CD4-positive, alpha-beta T cell treated with Interleukin-6 for 4 hours (primary cell): ENCODE measurements around the gene BMF.
"Not testable (repeated sequence)": the region's sequence is repeated elsewhere in the genome, so short reads cannot be mapped to it uniquely, and the experiment has no call there.

ENCODE experiments used
- DNase-seq: peaks from one replicate; pipeline ENCODE4 v3.0.0-alpha.2; 2020; ENCODE audit warnings: mixed read lengths

The BMF gene

DNA sequence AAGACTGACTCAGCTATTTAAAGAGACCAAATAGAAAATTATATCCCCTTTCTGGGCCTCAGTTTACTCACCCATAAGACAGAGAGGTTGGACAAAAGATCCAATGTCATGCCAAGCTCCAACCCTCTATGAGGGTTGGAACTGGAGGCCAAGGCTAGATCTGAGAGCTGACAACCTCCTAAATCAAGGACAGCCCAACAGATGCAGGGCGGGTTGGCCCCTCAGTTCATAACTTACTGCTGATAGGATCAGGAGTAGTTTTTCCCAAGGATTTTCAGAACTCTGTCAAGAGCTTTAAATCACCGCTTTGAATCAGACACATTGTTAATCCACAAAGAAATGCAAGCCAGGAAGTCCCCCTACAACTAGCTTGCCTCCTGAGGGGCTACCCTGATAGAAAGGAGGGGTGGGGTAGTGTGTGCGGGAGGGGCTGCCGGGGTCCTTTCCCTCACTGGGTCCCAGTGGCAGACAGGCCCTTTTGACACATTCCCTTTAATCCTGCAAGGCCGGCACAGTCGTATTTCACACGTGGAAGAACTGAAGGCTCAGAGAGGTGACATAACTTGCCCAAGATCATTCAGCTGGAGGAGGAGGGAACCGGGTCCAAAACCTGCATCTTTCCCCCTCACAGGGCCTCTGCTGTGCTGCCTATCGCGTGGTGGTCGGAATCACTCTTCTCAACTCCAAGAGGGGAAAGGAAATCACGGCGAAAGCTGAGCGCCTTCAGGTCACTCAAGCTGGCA lies 21.4 kb downstream of the BMF start:
- no peak for DNase-seq

DNA sequence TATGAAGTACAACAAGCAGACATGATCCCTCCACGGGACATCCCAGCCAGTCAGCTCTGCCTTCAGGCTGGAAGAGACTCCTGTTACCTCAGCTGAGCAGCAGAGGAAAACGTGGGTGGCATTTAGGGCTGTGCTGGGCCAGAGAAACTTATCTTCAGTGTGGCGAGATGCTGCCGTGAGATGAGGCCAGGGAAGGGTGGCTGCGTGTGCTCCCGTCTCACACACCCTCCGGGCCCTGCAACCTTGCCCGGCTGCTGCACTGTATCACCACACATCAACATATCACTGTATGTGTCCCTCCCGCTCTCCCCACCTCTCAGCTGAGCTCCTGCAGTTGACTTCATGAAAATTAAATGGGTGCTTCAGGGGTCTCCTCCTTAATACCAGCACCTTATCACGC lies 23.4 kb downstream of the BMF start:
- no peak for DNase-seq

DNA sequence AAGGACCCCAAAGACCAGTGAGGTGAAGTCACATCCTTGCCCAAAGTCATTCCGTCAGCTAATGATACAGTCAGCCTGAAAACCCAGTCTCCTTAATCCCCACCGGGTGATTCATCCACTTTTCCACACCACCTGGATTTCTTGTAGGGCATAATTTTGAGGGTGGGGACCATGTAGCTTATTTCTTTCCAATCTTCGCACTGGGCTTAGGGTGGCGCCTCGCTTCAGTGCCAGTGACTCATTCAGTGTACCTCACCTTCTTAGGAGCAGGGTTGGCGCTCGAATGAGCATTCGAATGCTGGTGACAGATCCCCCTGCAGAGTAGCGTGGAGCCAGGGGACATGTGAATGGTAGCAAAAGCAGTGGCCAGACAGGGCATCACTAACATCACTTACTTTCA lies 24.0 kb downstream of the BMF start:
- DNase-seq: no peak

DNA sequence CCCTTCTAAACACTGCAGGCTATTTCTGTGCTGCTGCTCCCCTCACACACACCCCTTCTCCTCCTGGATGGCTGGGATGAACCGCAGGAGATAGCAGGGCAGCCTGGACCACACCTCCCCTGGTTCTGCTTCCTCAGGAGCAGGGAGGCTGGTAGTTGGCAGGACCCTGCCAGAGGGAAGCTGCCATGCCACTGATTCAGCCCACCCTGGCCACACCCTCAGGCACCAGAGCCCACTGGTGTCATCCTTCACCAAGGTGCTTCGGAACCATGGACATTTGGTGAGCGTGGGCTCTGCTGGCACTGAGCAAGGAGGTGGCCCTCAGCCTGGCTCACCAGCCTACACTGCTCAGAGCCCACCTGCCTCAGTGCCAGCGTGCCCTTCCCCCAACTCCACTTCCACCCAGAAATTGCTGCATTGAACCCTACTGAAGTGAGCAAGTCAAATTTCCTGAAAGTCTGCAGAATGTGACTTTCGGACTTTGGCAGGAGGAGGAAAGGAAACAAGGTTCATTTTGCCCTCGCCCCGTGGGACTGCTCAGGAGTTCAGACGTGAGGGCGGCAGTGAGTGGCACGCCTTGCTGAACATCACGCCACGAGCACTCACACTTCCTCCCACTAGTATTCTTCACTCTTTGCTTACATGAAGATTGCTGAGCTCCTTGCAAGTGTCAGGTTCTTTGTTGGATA lies 26.3 kb downstream of the BMF start:
- peak; percentile 37 for DNase-seq

DNA sequence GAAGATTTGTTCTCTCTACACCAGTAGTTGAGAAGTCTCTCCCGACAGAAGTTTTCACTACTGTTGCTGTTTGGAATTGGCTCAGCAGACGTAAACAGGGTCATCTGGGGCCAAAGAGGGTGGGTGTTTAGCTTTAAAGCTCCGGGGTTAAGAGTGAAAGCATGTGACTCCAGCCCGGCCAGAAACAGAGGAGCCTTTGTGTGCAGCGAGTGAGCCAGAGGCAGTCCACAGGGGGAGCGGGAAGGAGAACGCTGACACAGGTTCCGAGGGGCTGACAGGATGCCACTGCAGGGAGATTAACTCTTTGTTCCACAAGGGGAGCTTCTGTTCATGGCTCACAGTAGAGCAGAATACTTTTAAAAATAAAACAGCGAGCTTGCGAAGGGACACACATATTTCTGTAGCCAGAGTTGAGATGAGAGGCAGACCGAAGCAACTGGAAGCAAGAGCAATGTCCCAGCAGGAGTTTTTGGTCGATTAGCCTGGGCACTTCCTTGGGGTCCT lies 26.9 kb downstream of the BMF start:
- DNase-seq: peak; percentile 38

DNA sequence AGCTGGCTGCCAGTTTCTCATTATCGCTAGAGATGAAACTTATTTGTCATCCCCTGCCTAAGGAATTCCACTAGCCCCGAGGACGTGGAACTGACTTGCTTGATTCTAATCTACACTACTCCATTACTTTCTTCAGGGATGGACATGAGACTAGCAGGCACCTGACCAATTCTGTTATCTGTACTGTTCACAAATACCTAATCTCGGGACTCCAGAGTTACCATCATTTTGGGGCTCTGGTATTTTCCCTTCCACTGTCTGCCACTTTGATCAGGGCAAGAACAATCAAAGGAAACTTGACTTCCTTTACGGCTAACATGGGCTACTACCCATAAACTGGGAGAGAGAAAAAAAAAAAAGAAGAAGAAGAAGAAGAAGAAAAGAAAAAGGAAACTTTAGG lies 27.8 kb downstream of the BMF start:
- DNase-seq: no peak

DNA sequence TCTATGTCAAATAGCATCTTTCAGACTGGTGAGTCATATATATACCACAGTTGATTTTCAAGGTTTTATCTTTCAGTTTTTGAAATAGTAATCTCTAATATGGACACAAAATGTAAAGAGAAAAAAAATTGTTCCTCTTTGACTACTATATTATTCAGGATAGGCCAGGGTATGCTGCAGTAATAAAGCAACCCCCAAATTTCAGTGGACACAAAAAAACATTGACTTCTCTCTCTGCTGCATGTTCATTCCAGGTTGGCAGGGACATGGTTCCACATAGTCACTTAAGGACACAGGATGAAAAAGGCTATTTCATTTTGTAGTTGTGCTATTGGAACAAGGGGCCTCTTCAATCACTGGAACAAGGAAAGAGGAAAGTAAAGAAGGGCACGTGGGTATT lies 28.6 kb downstream of the BMF start:
- no peak for DNase-seq

DNA sequence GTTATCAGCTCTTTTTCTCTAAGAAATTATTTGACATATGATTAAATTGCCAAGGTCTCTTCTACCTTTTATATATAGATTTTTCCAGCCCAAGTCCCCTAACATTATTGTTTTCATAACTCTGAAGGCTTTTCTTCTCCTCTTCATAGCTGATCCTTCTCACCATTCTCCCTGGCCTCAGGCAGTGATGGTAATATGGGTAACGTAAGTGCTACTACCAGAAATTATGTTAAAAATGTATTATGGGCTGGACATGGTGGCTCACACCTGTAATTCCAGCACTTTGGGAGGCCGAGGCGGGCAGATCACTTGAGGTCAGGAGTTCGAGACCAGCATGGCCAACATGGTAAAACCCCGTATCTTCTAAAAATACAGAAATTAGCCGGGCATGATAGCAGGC lies 29.2 kb downstream of the BMF start:
- no peak for DNase-seq

DNA sequence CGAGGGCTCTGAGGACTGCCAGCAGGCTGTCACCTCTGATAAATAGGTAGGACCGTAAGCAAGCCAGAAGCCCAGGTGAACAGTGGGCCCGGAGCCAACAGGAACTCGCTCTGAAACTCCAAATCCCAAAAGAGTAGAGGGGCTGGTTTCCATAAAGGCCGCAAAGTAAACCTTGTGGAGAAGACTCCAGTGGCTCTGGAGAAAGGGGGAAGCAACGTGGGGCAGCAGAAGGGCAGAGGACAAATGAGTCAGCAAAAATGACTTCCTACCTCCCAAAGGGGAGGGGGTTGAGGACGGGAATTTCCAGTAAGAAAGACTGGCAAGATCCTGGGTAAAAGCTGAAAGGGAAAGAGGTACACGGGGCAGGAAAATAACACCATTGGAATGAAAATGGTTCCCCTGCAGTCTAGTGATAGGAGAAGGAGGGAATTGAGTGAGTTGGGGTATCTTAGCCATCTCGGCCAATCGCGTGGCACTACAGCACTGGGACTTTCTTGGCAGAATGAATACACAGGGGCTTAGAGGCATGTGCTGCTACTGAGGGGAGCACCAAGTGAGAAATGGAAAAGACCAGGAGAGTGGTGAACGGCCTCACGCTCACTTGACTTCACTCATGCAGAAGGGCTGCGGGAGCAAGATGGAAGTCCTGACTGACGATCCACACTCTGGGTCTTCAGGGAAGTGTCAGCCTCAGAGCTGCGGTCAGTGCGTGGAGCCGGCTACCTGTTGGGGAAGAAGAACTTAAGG lies 33.2 kb downstream of the BMF start:
- DNase-seq: no peak

DNA sequence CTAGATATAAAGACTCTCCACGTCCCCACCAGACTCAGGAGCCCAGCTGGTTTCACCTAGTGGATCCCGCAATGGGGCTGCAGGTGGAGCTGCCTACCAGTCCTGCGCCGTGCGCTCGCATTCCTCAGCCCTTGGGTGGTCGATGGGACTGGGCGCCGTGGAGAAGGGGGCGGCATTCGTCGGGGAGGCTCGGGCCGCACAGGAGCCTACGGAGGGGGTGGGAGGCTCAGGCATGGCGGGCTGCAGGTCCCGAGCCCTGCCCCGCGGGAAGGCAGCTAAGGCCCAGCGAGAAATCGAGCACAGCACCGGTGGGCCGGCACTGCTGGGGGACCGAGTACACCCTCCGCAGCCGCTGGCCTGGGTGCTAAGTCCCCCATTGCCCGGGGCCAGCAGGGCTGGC lies 34.0 kb downstream of the BMF start:
- not testable (repeated sequence) for DNase-seq

DNA sequence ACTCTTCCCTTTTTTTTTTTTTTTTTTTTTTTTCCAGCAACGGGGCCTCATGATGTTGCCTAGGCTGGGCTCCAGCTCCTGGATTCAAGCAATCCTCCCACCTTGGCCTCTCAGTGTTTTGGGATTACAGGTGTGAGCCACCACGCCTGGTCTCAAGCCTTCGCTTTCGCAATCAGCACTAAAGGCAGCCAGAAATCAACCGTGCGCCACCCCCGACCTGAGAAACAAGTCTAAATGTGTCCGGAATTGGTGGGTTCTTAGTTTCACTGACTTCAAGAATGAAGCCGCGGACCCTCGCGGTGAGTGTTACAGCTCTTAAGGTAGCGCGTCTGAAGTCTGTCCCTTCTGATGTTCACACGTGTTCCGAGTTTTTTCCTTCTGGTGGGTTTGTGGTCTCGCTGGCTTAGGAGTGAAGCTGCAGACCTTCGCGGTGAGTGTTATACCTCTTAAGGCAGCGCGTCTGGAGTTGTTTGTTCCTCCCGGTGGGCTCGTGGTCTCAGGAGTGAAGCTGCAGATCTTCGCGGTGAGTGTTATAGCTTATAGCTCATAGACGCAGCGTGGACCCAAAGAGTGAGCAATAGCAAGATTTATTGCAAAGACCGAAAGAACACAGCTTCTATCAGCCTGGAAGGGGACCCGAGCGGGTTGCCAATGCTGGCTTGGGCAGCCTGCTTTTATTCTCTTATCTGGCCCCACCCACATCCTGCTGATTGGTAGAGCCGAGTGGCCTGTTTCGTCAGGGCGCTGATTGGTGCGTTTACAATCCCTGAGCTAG lies 34.8 kb downstream of the BMF start:
- DNase-seq: peak; percentile 38

DNA sequence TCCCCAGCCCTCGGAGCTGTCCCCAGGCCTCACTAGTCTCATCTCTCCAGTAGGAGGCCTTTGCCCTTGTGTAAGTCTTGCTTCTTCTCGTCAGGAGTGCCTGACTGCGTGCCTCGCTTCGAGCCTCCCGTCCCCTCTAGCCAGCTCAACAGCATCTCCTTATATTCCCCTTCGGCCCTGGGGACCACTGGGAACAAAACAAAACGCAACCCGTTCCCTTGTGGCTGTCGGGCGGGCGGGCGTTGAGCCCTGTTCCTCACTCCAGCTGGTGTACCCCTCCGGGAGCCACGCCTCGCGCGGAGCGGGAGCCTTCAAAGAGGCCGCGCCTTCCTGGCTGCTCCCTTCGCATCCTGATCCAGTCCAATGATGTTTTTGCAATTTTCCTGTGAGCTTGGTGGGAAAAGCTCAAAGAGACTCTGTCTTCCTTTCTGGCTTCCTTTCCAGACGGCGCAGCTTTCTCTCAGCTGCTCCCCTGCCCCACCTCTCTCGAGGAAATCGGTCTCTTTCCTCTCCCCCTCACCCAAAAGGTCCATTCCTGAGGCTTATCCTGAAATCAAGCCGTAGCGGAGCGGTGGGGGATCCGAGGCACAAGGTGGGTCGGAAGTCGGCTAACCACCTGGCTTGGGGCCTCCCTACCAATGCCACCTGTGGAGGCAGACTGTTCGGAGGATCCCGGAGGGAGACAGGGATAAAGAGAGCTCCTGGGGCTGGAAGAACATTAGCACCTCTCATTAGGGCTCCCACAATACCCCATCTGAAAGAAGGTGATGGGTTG lies 36.3 kb downstream of the BMF start:
- DNase-seq: no peak

DNA sequence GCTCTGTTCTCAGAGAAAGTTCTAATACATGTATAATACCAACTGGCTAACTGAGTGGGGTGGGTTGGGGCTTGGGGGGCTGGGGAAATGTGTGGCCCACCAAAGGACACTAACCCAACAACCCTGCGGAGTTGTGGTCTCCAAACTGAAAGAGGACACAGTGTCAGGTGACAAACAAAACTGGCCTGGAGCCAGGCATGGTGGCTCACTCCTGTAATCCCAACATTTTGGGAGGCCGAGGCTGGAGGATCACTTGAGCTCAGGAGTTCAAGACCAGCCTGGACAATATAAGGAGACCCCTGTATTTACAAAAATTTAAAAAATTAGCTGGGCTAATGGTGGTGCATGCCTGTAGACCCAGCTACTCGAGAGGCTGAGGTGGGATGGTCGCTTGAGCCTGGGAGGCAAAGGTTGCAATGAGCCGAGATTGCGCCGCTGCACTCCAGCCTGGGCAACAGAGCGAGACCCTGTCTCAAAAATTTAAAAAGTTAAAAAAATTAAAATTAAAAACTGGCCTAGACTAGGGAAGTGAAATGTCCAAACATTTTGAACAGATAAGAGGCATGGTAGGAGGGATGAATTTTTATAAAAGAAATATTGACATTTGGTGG lies 38.0 kb downstream of the BMF start:
- no peak for DNase-seq

DNA sequence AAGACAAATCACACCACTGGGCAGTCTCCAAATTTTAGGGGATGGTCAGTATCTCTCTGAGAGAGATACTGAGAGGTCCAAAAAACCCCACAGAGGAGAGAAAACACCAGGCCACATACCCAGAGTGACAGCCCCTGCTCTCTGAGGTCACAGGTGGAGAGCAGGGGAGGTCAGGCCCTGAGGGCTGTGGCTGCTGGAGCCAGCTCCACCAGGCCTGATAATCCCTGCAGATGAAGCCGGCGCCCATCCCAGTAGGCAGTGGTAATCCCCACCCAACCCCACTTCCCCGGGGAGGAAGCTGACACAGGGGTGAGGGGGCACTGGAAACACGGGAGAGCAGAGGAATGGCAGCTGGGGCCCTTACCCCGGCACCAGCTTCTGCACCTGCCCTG lies 38.5 kb downstream of the BMF start:
- no peak for DNase-seq

DNA sequence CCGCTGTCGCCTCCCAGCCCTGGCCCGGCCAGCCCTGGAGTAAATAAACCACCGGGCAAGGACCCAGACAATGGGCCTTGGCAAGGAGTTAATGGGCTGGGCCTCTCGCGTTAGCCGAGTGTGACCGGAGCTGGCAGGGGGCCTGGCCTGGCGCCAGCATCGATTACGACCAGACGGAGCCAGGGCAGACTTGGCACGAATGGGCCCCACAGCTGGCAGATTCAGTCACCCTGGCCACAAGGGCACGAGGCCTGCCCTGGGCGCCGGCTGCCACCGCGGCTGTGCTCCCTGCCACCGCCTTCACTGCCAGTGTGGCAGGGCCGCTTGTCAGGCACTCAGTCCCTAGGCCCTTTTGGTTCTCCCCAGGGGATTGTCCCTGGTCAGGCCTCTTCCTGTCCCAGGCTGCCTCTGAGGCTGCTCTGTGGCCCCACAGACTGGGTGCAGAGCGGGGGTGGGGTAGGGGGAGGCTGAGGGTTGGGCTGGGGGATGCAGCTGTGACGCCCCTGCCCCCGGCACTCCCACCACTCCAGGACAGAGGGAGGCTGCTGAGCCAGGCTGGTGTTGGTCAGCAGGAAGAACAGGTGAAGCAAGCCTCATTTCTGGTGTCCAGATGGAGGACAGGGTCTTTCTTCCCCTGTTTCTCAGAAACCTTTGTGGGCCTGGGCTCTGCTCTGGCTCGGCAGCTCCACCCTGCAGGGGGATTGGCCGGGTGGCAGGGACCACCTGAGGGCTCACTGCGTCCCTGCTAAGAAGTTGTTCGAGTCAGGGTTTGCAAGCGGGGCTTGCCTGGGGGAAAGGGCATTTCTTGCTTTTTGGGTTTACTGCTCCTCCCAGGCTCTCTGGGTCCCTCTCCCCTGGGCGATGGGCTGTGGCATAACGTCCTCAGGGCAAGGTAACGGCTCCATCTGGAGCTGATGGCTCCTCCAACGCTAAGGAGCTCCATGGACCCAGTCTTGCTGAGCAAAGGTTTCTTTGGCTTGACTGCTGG lies 39.2 kb downstream of the BMF start:
- DNase-seq: no peak

DNA sequence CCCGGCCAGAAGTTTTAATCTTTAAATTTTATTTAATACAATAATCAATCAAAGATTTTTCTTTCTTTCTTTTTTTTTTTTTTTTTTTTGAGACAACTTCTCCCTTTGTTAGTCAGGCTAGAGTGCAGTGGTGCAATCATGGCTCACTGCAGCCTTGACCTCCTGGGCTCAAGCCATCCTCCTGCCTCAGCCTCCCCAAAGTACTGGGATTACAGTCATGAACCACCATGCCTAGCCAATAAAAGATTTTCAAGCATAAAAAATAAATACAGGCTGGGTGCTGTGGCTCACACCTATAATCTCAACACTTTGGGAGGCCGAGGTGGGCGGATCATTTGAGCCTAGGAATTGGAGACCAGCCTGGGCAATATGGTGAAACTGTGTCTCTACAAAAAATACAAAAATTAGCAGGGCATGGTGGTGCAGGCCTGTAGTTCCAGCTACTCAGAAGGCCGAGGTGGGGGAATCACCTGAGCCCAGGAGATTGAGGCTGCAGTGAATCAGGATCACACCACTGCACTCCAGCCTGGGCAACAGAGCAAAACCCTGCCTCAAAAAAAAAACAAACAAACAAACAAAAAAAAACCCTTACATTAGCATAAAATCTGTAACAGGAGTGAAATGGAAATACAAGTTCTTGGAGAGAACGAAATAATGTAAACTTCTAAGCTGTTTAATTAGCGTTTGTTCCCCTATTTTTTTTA lies 40.6 kb downstream of the BMF start:
- DNase-seq: no peak

DNA sequence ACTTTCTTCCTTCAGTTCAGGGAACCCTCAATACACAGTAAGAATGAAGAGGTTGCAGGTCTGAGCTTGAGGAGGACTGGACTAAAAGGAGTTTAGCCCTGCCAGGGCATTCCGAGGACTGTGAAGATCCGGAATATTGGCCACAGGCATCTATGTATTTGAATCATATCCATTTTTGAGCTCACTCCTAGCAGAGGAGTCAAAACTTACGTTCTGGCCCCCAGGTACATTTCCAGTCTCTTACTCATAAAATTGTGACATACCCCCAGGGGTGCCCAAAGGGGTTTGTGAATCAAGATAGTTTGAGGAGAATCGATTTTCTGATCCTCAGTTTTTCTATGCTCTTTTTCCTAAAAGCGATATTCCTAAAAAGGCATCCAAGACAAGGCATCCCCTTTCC lies 42.1 kb downstream of the BMF start:
- DNase-seq: no peak

DNA sequence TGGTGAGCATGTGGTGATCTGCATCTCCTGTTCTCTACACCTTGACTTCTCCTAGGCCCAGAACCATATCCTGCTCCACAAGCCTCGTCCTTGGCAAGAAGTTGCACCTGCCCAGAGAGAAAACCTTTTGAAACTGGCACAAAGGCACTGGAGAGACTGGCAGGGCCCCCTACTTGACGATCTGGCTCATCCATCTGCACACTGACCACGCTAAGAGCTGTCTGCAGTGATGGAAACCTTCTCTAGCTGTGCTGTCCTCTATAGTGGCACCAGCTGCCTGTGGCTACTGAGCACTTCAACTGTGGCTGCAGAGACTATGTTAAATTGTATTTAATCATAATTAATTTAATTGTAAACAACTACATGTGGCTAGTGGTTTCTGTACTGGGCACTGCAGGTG lies 43.5 kb downstream of the BMF start:
- DNase-seq: no peak

DNA sequence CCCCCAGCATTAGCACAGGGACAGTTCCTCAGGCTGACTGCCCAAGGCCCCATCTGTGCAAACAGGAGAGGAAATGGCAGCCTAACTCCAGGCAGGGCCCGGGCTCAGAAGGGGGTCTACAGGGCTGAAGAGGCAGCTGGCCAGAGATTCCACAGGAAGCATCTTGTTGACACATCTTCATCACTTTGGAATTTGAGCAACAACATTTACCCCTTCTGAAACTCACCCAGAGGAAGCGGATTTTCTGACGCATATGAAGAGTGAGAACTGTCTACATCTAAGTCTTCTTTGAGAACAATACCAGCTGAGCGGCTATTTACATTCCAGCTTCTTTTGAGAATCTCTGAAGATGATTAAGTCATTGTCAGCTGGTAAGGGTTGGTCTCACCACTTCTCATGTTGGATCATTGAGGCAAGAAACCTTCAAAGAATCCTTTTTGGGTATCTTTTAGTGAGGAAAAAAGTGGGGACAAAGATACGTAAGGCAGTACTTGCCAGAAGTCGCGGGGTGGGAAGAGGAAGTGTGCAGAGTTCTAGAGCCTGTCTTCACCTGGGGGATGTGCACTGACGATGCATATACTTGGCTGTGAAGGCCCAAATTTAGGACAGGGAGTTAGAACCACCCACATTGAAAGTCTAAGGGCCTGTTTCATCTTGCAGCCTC lies 44.3 kb downstream of the BMF start:
- DNase-seq: peak; percentile 29
